ENCODE data around the gene BLNK.

DNA sequence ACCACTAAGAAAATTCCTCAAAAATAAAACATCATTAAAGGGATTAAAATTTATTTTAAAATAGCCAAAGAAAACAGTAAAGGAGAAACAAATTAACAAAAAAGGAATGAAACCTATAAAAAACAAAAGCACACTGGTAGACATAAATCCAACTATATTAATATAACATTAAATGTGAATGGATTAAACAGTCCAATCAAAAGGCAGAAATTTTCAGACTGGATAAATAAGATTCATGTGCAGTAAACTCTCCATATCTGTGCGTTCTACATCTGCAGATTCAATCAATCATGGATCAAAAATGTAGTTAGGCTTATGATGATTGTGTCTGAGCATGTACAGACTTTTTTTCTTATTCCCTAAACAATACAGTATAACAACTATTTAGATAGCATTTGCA lies 98.7 kb downstream of the BLNK start:
- TF ChIP-seq CTCF (IDR thresholded peaks at IDR 0.05) (no peak), EZH2 (IDR thresholded peaks at IDR 0.05) (no peak), EZH2phosphoT487 (IDR thresholded peaks at IDR 0.05) (no peak)

Data from neural progenitor cell (in vitro differentiated cells).